HepG2 (cell line): ENCODE measurements around the gene M1AP. TPM values are rescaled to one million over a fixed set of nuclear protein-coding genes. Genes with fewer than 3 reads are reported as not detected.

Experiments used
- KLF11 ChIP-seq: IDR thresholded peaks from 2 replicates; pipeline ENCODE4 v1.6.1; 2016; ENCODE audit warnings: missing compliant biosample characterization
- NAIF1 ChIP-seq: sonication (generic); formaldehyde crosslinking; IDR thresholded peaks from 2 replicates; pipeline ENCODE4 v1.5.0; 2020; ENCODE audit warnings: mild to moderate bottlenecking, missing genetic modification reagents, borderline replicate concordance
- SOX13 ChIP-seq, 3 experiments: fragments of 450-650 bp in 1 of 3; sonication (generic) in 1 of 3; formaldehyde crosslinking in 1 of 3; IDR thresholded peaks in 2 of 3; conservative IDR thresholded peaks in 1 of 3; 2 replicates each; pipeline versions ENCODE4 v1.5.0 to v1.6.1; 2016 to 2020; ENCODE audit warnings: antibody characterized with exemption in 1 of 3, mild to moderate bottlenecking in 1 of 3, missing compliant biosample characterization in 1 of 3, missing genetic modification reagents in 1 of 3, moderate library complexity in 1 of 3
- SOX5 ChIP-seq: IDR thresholded peaks from 2 replicates; pipeline ENCODE4 v1.6.1; 2016; ENCODE audit warnings: borderline replicate concordance
- ZBTB7B ChIP-seq: sonication (generic); formaldehyde crosslinking; IDR thresholded peaks from 2 replicates; pipeline ENCODE4 v1.4.0; 2020; ENCODE audit warnings: missing genetic modification reagents
- ZNF142 ChIP-seq: sonication (generic); formaldehyde crosslinking; IDR thresholded peaks from 2 replicates; pipeline ENCODE4 v1.4.0; 2020; ENCODE audit warnings: missing genetic modification reagents
- ZNF225 ChIP-seq: sonication (generic); formaldehyde crosslinking; IDR thresholded peaks from 2 replicates; pipeline ENCODE4 v1.4.0; 2020; ENCODE audit warnings: mild to moderate bottlenecking, missing genetic modification reagents
- ZNF816 ChIP-seq: sonication (generic); formaldehyde crosslinking; IDR thresholded peaks from 2 replicates; pipeline ENCODE4 v1.8.0; 2022; ENCODE audit warnings: missing genetic modification reagents, mild to moderate bottlenecking, borderline replicate concordance
- polyA plus RNA-seq, 8 experiments: library from polyadenylated mRNA; depleted of rRNA in 3 of 8; stranded (reverse) in 7 of 8; unstranded in 1 of 8; fragments of >200 nt; fragmentation: Illumina TruSeq in 4 of 8; extraction: Trizol in 4 of 8; gene quantifications; 2 replicates each; pipeline versions ENCODE4 v1.2.1 to v1.2.3, GENCODE V29; 2011 to 2016; ENCODE audit warnings: low read depth in 4 of 8, missing spikeins in 1 of 8, mixed read lengths in 1 of 8; ENCODE audit not compliant: insufficient read depth in 1 of 8
- total RNA-seq, 5 experiments: library from RNA; depleted of rRNA; stranded (reverse); fragments of >200 nt; fragmentation: Illumina TruSeq; extraction: Trizol; gene quantifications; 2 replicates each; pipeline ENCODE4 v1.2.3, GENCODE V29; 2016; ENCODE audit warnings: low read depth in 1 of 5
- TF ChIP-seq, protein P1 (sequence below): sonication (generic); formaldehyde crosslinking; conservative IDR thresholded peaks from 2 replicates; pipeline ENCODE4 v1.4.0; 2020; ENCODE audit warnings: mild to moderate bottlenecking, missing genetic modification reagents, moderate library complexity
- TF ChIP-seq, protein P2 (sequence below): sonication (generic); formaldehyde crosslinking; IDR thresholded peaks from 2 replicates; pipeline ENCODE4 v1.4.0; 2020; ENCODE audit warnings: missing genetic modification reagents
- TF ChIP-seq, protein P3 (sequence below): sonication (generic); formaldehyde crosslinking; IDR thresholded peaks from 2 replicates; pipeline ENCODE4 v1.5.0; 2020; ENCODE audit warnings: mild to moderate bottlenecking, missing genetic modification reagents, moderate library complexity

The M1AP gene
- total and polyA plus RNA-seq, 2 of the 13 experiments (the other 11 are each of a cell fraction or from before 2014, with no cell fraction given) = not detected

DNA sequence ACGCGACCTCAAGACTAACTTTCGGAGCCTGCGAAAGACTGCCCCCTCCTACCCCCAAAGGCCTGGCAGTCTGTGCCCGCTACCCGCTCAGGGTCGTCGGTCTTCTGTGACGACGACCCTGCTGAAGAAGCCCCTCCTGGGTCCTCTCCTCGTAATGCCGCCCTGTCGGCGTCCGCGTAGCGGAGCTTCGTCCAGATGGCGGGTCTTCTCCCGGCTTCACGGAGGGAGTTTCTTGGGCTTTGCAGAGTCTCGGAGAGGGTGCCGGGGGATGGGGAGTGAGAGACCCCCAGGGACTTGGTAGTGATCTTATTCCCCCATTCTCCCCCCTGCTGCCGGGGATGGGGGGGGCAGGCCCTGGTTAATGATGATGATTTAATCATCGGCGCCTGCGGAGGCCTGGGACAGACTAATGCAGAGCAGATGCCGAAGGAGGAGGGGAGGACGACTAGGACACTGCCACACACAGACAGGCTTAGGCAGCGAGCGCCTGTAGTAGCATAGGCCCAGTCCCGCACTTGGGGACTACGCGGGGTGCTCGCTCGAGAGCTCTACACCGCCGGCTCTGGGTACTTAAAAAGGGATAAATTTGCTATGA lies 140.1 kb downstream of the M1AP start (continued):
- TF ChIP-seq, protein P1, sequence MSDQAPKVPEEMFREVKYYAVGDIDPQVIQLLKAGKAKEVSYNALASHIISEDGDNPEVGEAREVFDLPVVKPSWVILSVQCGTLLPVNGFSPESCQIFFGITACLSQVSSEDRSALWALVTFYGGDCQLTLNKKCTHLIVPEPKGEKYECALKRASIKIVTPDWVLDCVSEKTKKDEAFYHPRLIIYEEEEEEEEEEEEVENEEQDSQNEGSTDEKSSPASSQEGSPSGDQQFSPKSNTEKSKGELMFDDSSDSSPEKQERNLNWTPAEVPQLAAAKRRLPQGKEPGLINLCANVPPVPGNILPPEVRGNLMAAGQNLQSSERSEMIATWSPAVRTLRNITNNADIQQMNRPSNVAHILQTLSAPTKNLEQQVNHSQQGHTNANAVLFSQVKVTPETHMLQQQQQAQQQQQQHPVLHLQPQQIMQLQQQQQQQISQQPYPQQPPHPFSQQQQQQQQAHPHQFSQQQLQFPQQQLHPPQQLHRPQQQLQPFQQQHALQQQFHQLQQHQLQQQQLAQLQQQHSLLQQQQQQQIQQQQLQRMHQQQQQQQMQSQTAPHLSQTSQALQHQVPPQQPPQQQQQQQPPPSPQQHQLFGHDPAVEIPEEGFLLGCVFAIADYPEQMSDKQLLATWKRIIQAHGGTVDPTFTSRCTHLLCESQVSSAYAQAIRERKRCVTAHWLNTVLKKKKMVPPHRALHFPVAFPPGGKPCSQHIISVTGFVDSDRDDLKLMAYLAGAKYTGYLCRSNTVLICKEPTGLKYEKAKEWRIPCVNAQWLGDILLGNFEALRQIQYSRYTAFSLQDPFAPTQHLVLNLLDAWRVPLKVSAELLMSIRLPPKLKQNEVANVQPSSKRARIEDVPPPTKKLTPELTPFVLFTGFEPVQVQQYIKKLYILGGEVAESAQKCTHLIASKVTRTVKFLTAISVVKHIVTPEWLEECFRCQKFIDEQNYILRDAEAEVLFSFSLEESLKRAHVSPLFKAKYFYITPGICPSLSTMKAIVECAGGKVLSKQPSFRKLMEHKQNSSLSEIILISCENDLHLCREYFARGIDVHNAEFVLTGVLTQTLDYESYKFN (CRISPR knock-in tag) = no peak
- TF ChIP-seq ZBTB7B (CRISPR knock-in tag) (peak; percentile 64), ZNF142 (CRISPR knock-in tag) (no peak), KLF11 (CRISPR knock-in tag) (no peak), ZNF816 (0 out of 2 replicates have a peak, but pooled peaks have one; percentile 27), SOX13 (IDR thresholded peaks at IDR 0.05) (no peak), SOX13 (CRISPR knock-in tag; conservative IDR thresholded peaks at IDR 0.05 in 1 of 2, IDR thresholded peaks at IDR 0.05 in 1 of 2) (peak; percentile 2 to 55; a peak in 2 of 4 replicates), NAIF1 (CRISPR knock-in tag) (no peak), SOX5 (no peak), ZNF225 (CRISPR knock-in tag) (no peak; the same call in 1 of the 2 replicates)
- TF ChIP-seq, protein P2, sequence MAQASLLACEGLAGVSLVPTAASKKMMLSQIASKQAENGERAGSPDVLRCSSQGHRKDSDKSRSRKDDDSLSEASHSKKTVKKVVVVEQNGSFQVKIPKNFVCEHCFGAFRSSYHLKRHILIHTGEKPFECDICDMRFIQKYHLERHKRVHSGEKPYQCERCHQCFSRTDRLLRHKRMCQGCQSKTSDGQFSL (CRISPR knock-in tag) = peak; percentile 9; the same call in 1 of the 2 replicates
- TF ChIP-seq, protein P3, sequence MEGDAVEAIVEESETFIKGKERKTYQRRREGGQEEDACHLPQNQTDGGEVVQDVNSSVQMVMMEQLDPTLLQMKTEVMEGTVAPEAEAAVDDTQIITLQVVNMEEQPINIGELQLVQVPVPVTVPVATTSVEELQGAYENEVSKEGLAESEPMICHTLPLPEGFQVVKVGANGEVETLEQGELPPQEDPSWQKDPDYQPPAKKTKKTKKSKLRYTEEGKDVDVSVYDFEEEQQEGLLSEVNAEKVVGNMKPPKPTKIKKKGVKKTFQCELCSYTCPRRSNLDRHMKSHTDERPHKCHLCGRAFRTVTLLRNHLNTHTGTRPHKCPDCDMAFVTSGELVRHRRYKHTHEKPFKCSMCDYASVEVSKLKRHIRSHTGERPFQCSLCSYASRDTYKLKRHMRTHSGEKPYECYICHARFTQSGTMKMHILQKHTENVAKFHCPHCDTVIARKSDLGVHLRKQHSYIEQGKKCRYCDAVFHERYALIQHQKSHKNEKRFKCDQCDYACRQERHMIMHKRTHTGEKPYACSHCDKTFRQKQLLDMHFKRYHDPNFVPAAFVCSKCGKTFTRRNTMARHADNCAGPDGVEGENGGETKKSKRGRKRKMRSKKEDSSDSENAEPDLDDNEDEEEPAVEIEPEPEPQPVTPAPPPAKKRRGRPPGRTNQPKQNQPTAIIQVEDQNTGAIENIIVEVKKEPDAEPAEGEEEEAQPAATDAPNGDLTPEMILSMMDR = 0 out of 2 replicates have a peak, but pooled peaks have one; percentile 15
